Keratinocyte (primary cell): Measurements from ENCODE around the gene ITSN1. TPM values are rescaled to one million over a fixed set of nuclear protein-coding genes. Genes with fewer than 3 reads are reported as not detected.

Source experiments
- DNase-seq: peaks from one replicate; pipeline ENCODE4 v3.0.0-alpha.2; 2011; ENCODE audit warnings: low read depth, missing footprints, low spot score
- FAIRE-seq: peaks from 2 replicates; lab custom pipeline; 2011; peaks lifted over from hg19 to GRCh38; lab: Jason Lieb, UNC
- H2AFZ ChIP-seq: 2 replicates; pipeline ENCODE4 v1.6.0; 2012; ENCODE audit warnings: low read length, control low read depth, inconsistent platforms; ENCODE audit not compliant: control insufficient read depth
- H3K27ac ChIP-seq: 2 replicates; pipeline ENCODE4 v1.5.1; 2011; ENCODE audit warnings: low read length; ENCODE audit not compliant: control insufficient read depth, insufficient read depth
- H3K27me3 ChIP-seq: 3 replicates; pipeline ENCODE4 v1.6.0; 2011; ENCODE audit warnings: low read length; ENCODE audit not compliant: control insufficient read depth, insufficient read depth; ENCODE audit errors: extremely low read depth
- H3K36me3 ChIP-seq, 2 experiments: 2 replicates in 1 of 2; 3 replicates in 1 of 2; pipeline ENCODE4 v1.5.1; 2011; ENCODE audit warnings: low read length in 2 of 2, mild to moderate bottlenecking in 1 of 2; ENCODE audit not compliant: control insufficient read depth in 2 of 2, insufficient read depth in 2 of 2; ENCODE audit errors: extremely low read depth in 1 of 2
- H3K4me1 ChIP-seq: 3 replicates; pipeline ENCODE4 v1.5.1; 2011; ENCODE audit warnings: low read length; ENCODE audit not compliant: control insufficient read depth, insufficient read depth; ENCODE audit errors: extremely low read depth
- H3K4me2 ChIP-seq: 3 replicates; pipeline ENCODE4 v1.6.0; 2011; ENCODE audit warnings: low read depth, low read length; ENCODE audit not compliant: control insufficient read depth, insufficient read depth; ENCODE audit errors: extremely low read depth
- H3K4me3 ChIP-seq, 3 experiments: fragments of 200-600 bp in 1 of 3; sonication (generic) in 1 of 3; 2 replicates in 2 of 3; 3 replicates in 1 of 3; pipeline ENCODE4 v1.5.1; 2011 to 2016; ENCODE audit warnings: low read length in 3 of 3, mild to moderate bottlenecking in 3 of 3, control low read depth in 2 of 3, inconsistent platforms in 1 of 3, low read depth in 1 of 3, mixed read lengths in 1 of 3, mixed run types in 1 of 3, moderate library complexity in 1 of 3; ENCODE audit not compliant: control insufficient read depth in 2 of 3, insufficient read depth in 2 of 3; ENCODE audit errors: extremely low read depth in 1 of 3
- H3K79me2 ChIP-seq: 2 replicates; pipeline ENCODE4 v1.6.0; 2012; ENCODE audit warnings: low read length; ENCODE audit not compliant: control insufficient read depth, insufficient read depth
- H3K9ac ChIP-seq: 3 replicates; pipeline ENCODE4 v1.6.0; 2011; ENCODE audit warnings: low read length; ENCODE audit not compliant: control insufficient read depth, insufficient read depth; ENCODE audit errors: extremely low read depth
- H3K9me1 ChIP-seq: 3 replicates; pipeline ENCODE4 v1.6.0; 2011; ENCODE audit warnings: low read length; ENCODE audit not compliant: control insufficient read depth, insufficient read depth; ENCODE audit errors: extremely low read depth
- H3K9me3 ChIP-seq: 2 replicates; pipeline ENCODE4 v1.5.1; 2012; ENCODE audit warnings: low read depth, low read length; ENCODE audit not compliant: control insufficient read depth
- H4K20me1 ChIP-seq: 3 replicates; pipeline ENCODE4 v1.6.0; 2011; ENCODE audit warnings: low read length; ENCODE audit not compliant: control insufficient read depth, insufficient read depth; ENCODE audit errors: extremely low read depth
- CTCF ChIP-seq, 3 experiments: IDR thresholded peaks in 1 of 3; conservative IDR thresholded peaks in 1 of 3; optimal IDR thresholded peaks in 1 of 3; 2 replicates in 2 of 3; 3 replicates in 1 of 3; pipeline versions ENCODE3 to v1.5.1; 2011; ENCODE audit warnings: low read length in 3 of 3, mild to moderate bottlenecking in 3 of 3, moderate library complexity in 2 of 3, control low read depth in 1 of 3, inconsistent platforms in 1 of 3; ENCODE audit not compliant: insufficient read depth in 2 of 3; ENCODE audit errors: extremely low read depth in 1 of 3
- EZH2 ChIP-seq: IDR thresholded peaks from one replicate; pipeline ENCODE4 v1.6.1; 2012; ENCODE audit warnings: inconsistent platforms, mild to moderate bottlenecking, low read length, moderate library complexity
- dilution Hi-C: fragments of 300-500 bp; cut with MboI; formaldehyde crosslinking; loops from one replicate; pipeline ENCODE4 v1.7.0; 2020; ENCODE audit warnings: low sequenced_read_pairs; ENCODE audit not compliant: extremely low pct_ligation_motif_present
- polyA plus RNA-seq, 5 experiments: library from polyadenylated mRNA; depleted of rRNA in 3 of 5; stranded (reverse) in 3 of 5; stranded (forward) in 1 of 5; unstranded in 1 of 5; fragments of >200 nt; gene quantifications; 1 replicate in 1 of 5; 2 replicates in 3 of 5; 3 replicates in 1 of 5; pipeline versions ENCODE4 v1.2.1 to v1.2.3, GENCODE V29; 2011 to 2012; ENCODE audit warnings: missing spikeins in 2 of 5, low read depth in 1 of 5, low replicate concordance in 1 of 5

The ITSN1 gene
- polyA plus RNA-seq, 1 donor (not counting 4 experiments of a cell fraction or from before 2014, with no cell fraction given) = 34.3 TPM

- H3K9ac ChIP-seq = no peak overlapping the region
- no peaks in the 10 kb centered on the region for H3K79me2 ChIP-seq
- no peak overlapping the region for H3K27ac ChIP-seq
- no peaks in the 10 kb centered on the region for H3K9me3 ChIP-seq
- FAIRE-seq (no peak), DNase-seq (no peak)
- H3K4me3 ChIP-seq = no peak overlapping the region
- dilution Hi-C loops = no loop called here
- H3K36me3 ChIP-seq = no peaks in the 10 kb centered on the region
- no peaks in the 10 kb centered on the region for H3K27me3 ChIP-seq
- no peaks in the 10 kb centered on the region for H4K20me1 ChIP-seq
- H3K4me1 ChIP-seq = peaks cover 23% of the 10 kb centered on the region
- TF ChIP-seq CTCF (optimal IDR thresholded peaks at IDR 0.05 in 1 of 3, IDR thresholded peaks at IDR 0.05 in 1 of 3, conservative IDR thresholded peaks at IDR 0.05 in 1 of 3; ENCODE audit: extremely low read depth in 1 of 3, insufficient read depth in 2 of 3, low read length in 3 of 3) (no peak), EZH2 (no peak)
- no peak overlapping the region for H2AFZ ChIP-seq
- no peaks in the 10 kb centered on the region for H3K9me1 ChIP-seq
- no peak overlapping the region for H3K4me2 ChIP-seq
Observed at GRCh38 chr21:33850985-33851384, 208.7 kb downstream of the ITSN1 start.

- Histone ChIP-seq H3K79me2 (no peaks in the 10 kb centered on the region), H2AFZ (no peak overlapping the region), H3K4me1 (peaks cover 23% of the 10 kb centered on the region), H4K20me1 (no peaks in the 10 kb centered on the region), H3K36me3 (no peaks in the 10 kb centered on the region), H3K9ac (no peak overlapping the region), H3K9me1 (no peaks in the 10 kb centered on the region), H3K27me3 (peaks cover 1% of the 10 kb centered on the region), H3K4me2 (no peak overlapping the region), H3K27ac (no peak overlapping the region), H3K4me3 (no peak overlapping the region), H3K9me3 (no peaks in the 10 kb centered on the region)
- no peak for DNase-seq
- dilution Hi-C loops = no loop called here
- FAIRE-seq = no peak
- TF ChIP-seq EZH2 (no peak), CTCF (optimal IDR thresholded peaks at IDR 0.05 in 1 of 3, IDR thresholded peaks at IDR 0.05 in 1 of 3, conservative IDR thresholded peaks at IDR 0.05 in 1 of 3; ENCODE audit: extremely low read depth in 1 of 3, insufficient read depth in 2 of 3, low read length in 3 of 3) (no peak)
Observed at GRCh38 chr21:33852485-33852884, 210.2 kb downstream of the ITSN1 start.
